Upper lobe of left lung (tissue), 4 donors: ENCODE results near the gene TBCD.

Experiments used
- CTCF ChIP-seq, 6 experiments: fragments of 450-650 bp in 4 of 6; fragments of 200-600 bp in 2 of 6; sonication (generic) in 2 of 6; IDR thresholded peaks; one replicate each; pipeline ENCODE4 v1.5.1; 2016 to 2019; ENCODE audit warnings: antibody characterized with exemption in 6 of 6
- EP300 ChIP-seq, 4 donors: sonication (generic); formaldehyde crosslinking; IDR thresholded peaks; one replicate each; pipeline ENCODE4 v1.5.1; 2017; ENCODE audit warnings: antibody characterized with exemption in 4 of 4, control low read depth in 2 of 4
- POLR2A ChIP-seq, 4 donors: fragments of 450-650 bp; IDR thresholded peaks; one replicate each; pipeline ENCODE4 v1.5.1; 2016 to 2017; ENCODE audit warnings: antibody characterized with exemption in 4 of 4, mild to moderate bottlenecking in 2 of 4
- POLR2AphosphoS5 ChIP-seq, 2 donors: sonication (generic); formaldehyde crosslinking; IDR thresholded peaks; one replicate each; pipeline ENCODE4 v1.5.1; 2017; ENCODE audit warnings: antibody characterized with exemption in 2 of 2

DNA sequence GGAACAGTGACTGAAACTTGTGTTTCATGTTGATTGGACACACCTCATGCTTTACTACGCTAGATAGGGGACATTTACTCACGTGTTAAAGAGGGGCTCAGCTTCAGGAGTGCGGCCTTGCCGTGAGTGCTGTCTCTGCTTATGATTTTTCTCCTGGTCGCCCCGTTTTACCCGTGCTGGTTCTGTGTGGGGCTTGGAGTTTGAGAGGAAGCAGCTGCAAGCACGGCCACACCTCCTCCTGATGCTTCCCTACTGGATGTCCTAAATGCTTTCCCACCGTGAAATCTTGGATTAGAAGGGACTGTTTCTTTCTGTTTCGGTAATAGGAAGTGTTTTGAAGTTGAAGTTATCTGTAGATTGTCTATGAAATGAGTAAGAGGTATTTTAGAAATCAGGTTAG, 141.9 kb downstream of the TBCD start:
- TF ChIP-seq CTCF (IDR thresholded peaks at IDR 0.05) (no peak), POLR2AphosphoS5 (IDR thresholded peaks at IDR 0.05) (no peak), EP300 (IDR thresholded peaks at IDR 0.05) (no peak), POLR2A (IDR thresholded peaks at IDR 0.05) (no peak)
